ENCODE measurements around the gene FOXI2. TPM values are rescaled to one million over a fixed set of nuclear protein-coding genes. Genes with fewer than 3 reads are reported as not detected.

The FOXI2 gene
- total and polyA plus RNA-seq, 5 donors: 0.06 TPM; not detected in 3

GRCh38 chr10:127720142-127720541 lies 16.8 kb upstream of the FOXI2 start:
- intact Hi-C loops (cut with DNase I): no loop called here
- H3K4me1 ChIP-seq (ENCODE audit: control insufficient read depth, insufficient read depth, low read length): no peaks in the 10 kb centered on the region
- H3K4me3 ChIP-seq (ENCODE audit: low read length): no peak overlapping the region
- 70% methylated on average over 4 of the region's 4 CpGs for WGBS
- ATAC-seq (no peak), DNase-seq (no peak)
- H3K27ac ChIP-seq (ENCODE audit: low read length): no peak overlapping the region
- H3K27me3 ChIP-seq (ENCODE audit: control insufficient read depth, insufficient read depth): no peaks in the 10 kb centered on the region
- H3K9me3 ChIP-seq (ENCODE audit: control insufficient read depth, low read length): no peaks in the 10 kb centered on the region

GRCh38 chr10:127720903-127721302 lies 16.1 kb upstream of the FOXI2 start:
- intact Hi-C loops (cut with DNase I): no loop called here
- ATAC-seq: no peak

DNA sequence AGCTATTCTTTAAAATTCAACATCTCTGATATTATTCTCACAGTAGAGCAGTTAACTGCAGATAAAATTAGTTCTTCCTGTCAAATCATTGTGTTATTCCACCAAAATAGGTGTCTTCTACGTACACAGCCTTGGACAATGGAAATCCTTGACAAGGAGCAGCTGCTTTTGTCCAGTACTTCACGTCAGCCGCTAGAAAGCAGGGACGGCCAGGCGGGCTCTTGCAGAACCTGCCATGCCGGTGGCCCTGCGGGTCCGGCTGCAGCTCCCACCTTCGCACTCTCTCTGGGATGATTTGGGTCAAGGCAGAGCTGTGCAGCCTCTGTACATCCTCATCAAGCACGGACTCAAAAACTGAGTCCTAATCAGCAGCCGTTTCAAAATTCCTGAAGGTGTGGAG lies 2.2 kb upstream of the FOXI2 start:
- Histone ChIP-seq H3K27ac (ENCODE audit: low read length) (no peak overlapping the region), H3K4me3 (ENCODE audit: low read length) (no peak overlapping the region), H3K27me3 (ENCODE audit: control insufficient read depth, insufficient read depth) (no peaks in the 10 kb centered on the region), H3K4me1 (ENCODE audit: control insufficient read depth, insufficient read depth, low read length) (no peaks in the 10 kb centered on the region), H3K9me3 (ENCODE audit: control insufficient read depth, low read length) (no peaks in the 10 kb centered on the region)
- WGBS: 10% methylated on average over 11 of the region's 11 CpGs
- intact Hi-C loops (cut with DNase I): loop anchor here in 1 of 4 donors (10.0 kb wide), 1 partner anchor 120 kb away; no protein-coding TSS in a partner anchor
- no peak for ATAC-seq
- DNase-seq: no peak

More at GRCh38 chr10:127720903-127721302, 16.1 kb upstream of the FOXI2 start:
- H3K4me3 ChIP-seq (ENCODE audit: low read length): no peak overlapping the region
- H3K4me1 ChIP-seq (ENCODE audit: control insufficient read depth, insufficient read depth, low read length): no peaks in the 10 kb centered on the region
- 61% methylated on average over 3 of the region's 3 CpGs for WGBS
- no peaks in the 10 kb centered on the region for H3K9me3 ChIP-seq (ENCODE audit: control insufficient read depth, low read length)
- H3K27me3 ChIP-seq (ENCODE audit: control insufficient read depth, insufficient read depth): no peaks in the 10 kb centered on the region
- no peak for DNase-seq
- no peak overlapping the region for H3K27ac ChIP-seq (ENCODE audit: low read length)

- DNase-seq (no peak), ATAC-seq (no peak)
- no peaks in the 10 kb centered on the region for H3K27me3 ChIP-seq (ENCODE audit: control insufficient read depth, insufficient read depth)
- 16% methylated on average over 13 of the region's 13 CpGs for WGBS
- no peaks in the 10 kb centered on the region for H3K9me3 ChIP-seq (ENCODE audit: control insufficient read depth, low read length)
- H3K27ac ChIP-seq (ENCODE audit: low read length): no peak overlapping the region
- no peak overlapping the region for H3K4me3 ChIP-seq (ENCODE audit: low read length)
- intact Hi-C loops (cut with DNase I): loop anchor here in 1 of 4 donors (10.0 kb wide), 1 partner anchor 120 kb away; no protein-coding TSS in a partner anchor
- no peaks in the 10 kb centered on the region for H3K4me1 ChIP-seq (ENCODE audit: control insufficient read depth, insufficient read depth, low read length)
Observed at GRCh38 chr10:127735156-127735555, 1.8 kb upstream of the FOXI2 start.

GRCh38 chr10:127735723-127736221 lies 1.2 kb upstream of the FOXI2 start:
- ATAC-seq (no peak), DNase-seq (no peak)
- Histone ChIP-seq H3K4me1 (ENCODE audit: control insufficient read depth, insufficient read depth, low read length) (no peaks in the 10 kb centered on the region), H3K9me3 (ENCODE audit: control insufficient read depth, low read length) (no peaks in the 10 kb centered on the region), H3K27me3 (ENCODE audit: control insufficient read depth, insufficient read depth) (no peaks in the 10 kb centered on the region), H3K4me3 (ENCODE audit: low read length) (no peak overlapping the region), H3K27ac (ENCODE audit: low read length) (no peak overlapping the region)
- intact Hi-C loops (cut with DNase I): loop anchor here in 1 of 4 donors (10.0 kb wide), 1 partner anchor 119 kb away; no protein-coding TSS in a partner anchor
- 8% methylated on average over 24 of the region's 24 CpGs for WGBS

GRCh38 chr10:127736222-127736914 lies 617 bp upstream of the FOXI2 start:
- no peak overlapping the region for H3K27ac ChIP-seq (ENCODE audit: low read length)
- intact Hi-C loops (cut with DNase I): loop anchor here in 1 of 4 donors (10.0 kb wide), 1 partner anchor 118 kb away; no protein-coding TSS in a partner anchor
- 2% methylated on average over 66 of the region's 66 CpGs for WGBS

GRCh38 chr10:127737563-127738511 lies 852 bp downstream of the FOXI2 start:
- no peak overlapping the region for H3K4me3 ChIP-seq (ENCODE audit: low read length)
- H3K27ac ChIP-seq (ENCODE audit: low read length): no peak overlapping the region
- DNase-seq (peak in 1 of 3 donors; percentile 43), ATAC-seq (no peak)
- no peaks in the 10 kb centered on the region for H3K27me3 ChIP-seq (ENCODE audit: control insufficient read depth, insufficient read depth)
- intact Hi-C loops (cut with DNase I): loop anchor here in 1 of 4 donors (10.0 kb wide), 1 partner anchor 117 kb away; no protein-coding TSS in a partner anchor
- no peaks in the 10 kb centered on the region for H3K9me3 ChIP-seq (ENCODE audit: control insufficient read depth, low read length)
- H3K4me1 ChIP-seq (ENCODE audit: control insufficient read depth, insufficient read depth, low read length): no peaks in the 10 kb centered on the region
- 7% methylated on average over 59 of the region's 59 CpGs for WGBS

More at GRCh38 chr10:127736222-127736914, 617 bp upstream of the FOXI2 start:
- DNase-seq (peak in 1 of 3 donors; percentile 41), ATAC-seq (no peak)
- Histone ChIP-seq H3K4me1 (ENCODE audit: control insufficient read depth, insufficient read depth, low read length) (no peaks in the 10 kb centered on the region), H3K4me3 (ENCODE audit: low read length) (no peak overlapping the region), H3K9me3 (ENCODE audit: control insufficient read depth, low read length) (no peaks in the 10 kb centered on the region), H3K27me3 (ENCODE audit: control insufficient read depth, insufficient read depth) (no peaks in the 10 kb centered on the region)

GRCh38 chr10:127738512-127739424 lies 1.8 kb downstream of the FOXI2 start:
- Histone ChIP-seq H3K27me3 (ENCODE audit: control insufficient read depth, insufficient read depth) (no peaks in the 10 kb centered on the region), H3K27ac (ENCODE audit: low read length) (no peak overlapping the region), H3K4me3 (ENCODE audit: low read length) (no peak overlapping the region), H3K9me3 (ENCODE audit: control insufficient read depth, low read length) (no peaks in the 10 kb centered on the region), H3K4me1 (ENCODE audit: control insufficient read depth, insufficient read depth, low read length) (no peaks in the 10 kb centered on the region)
- ATAC-seq (no peak), DNase-seq (peak in 2 of 3 donors; percentile 29 to 45)
- intact Hi-C loops (cut with DNase I): loop anchor here in 1 of 4 donors (10.0 kb wide), 1 partner anchor 116 kb away; no protein-coding TSS in a partner anchor
- 24% methylated on average over 59 of the region's 59 CpGs for WGBS

- DNase-seq (no peak), ATAC-seq (no peak)
- WGBS: 85% methylated on average over 1 of the region's 1 CpG
- Histone ChIP-seq H3K27me3 (ENCODE audit: control insufficient read depth, insufficient read depth) (no peaks in the 10 kb centered on the region), H3K9me3 (ENCODE audit: control insufficient read depth, low read length) (no peaks in the 10 kb centered on the region), H3K4me1 (ENCODE audit: control insufficient read depth, insufficient read depth, low read length) (no peaks in the 10 kb centered on the region), H3K27ac (ENCODE audit: low read length) (no peak overlapping the region), H3K4me3 (ENCODE audit: low read length) (no peak overlapping the region)
- intact Hi-C loops (cut with DNase I): loop anchor here in 1 of 4 donors (10.0 kb wide), 1 partner anchor 115 kb away; no protein-coding TSS in a partner anchor
Observed at GRCh38 chr10:127739908-127740307, 2.9 kb downstream of the FOXI2 start.

DNA sequence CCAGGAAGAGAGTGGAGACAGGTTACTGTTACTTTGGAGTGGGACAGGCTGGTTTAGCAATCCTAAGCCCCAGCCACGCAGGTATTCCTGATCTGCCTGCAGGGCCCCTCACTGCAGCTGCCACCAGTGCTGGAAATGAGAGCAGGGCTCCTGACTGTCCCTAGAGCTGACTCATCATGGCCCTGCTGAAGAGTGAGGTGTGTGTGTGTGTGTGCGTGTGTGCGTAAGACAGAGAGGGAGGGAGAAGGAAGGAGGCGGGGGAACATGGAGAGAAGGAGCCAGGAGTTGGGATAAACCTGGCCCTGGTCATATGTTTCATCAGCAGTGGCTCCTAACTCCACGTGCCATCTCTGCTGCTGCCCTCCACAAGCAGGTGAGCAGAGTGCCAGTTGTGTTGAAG lies 3.6 kb downstream of the FOXI2 start:
- intact Hi-C loops (cut with DNase I): no loop called here
- 74% methylated on average over 5 of the region's 5 CpGs for WGBS
- ATAC-seq: no peak

More for the DNA sequence above, 3.6 kb downstream of the FOXI2 start:
- Histone ChIP-seq H3K27ac (ENCODE audit: low read length) (no peak overlapping the region), H3K9me3 (ENCODE audit: control insufficient read depth, low read length) (no peaks in the 10 kb centered on the region), H3K27me3 (ENCODE audit: control insufficient read depth, insufficient read depth) (no peaks in the 10 kb centered on the region), H3K4me1 (ENCODE audit: control insufficient read depth, insufficient read depth, low read length) (no peaks in the 10 kb centered on the region), H3K4me3 (ENCODE audit: low read length) (no peak overlapping the region)
- DNase-seq: no peak

Data from right cardiac atrium (tissue), 5 donors.